Stomach (tissue), 4 donors: ENCODE results near the gene LIPH.

Experiments
- EP300 ChIP-seq: sonication (generic); formaldehyde crosslinking; IDR thresholded peaks from one replicate; pipeline ENCODE4 v1.6.1; 2017; ENCODE audit warnings: antibody characterized with exemption
- POLR2A ChIP-seq, 4 donors: fragments of 450-650 bp; IDR thresholded peaks; one replicate each; pipeline ENCODE4 v1.6.1; 2016; ENCODE audit warnings: antibody characterized with exemption in 4 of 4, control low read depth in 2 of 4, mild to moderate bottlenecking in 1 of 4, moderate library complexity in 1 of 4
- POLR2AphosphoS5 ChIP-seq, 3 donors: sonication (generic); formaldehyde crosslinking; IDR thresholded peaks; one replicate each; pipeline ENCODE4 v1.6.1; 2016; ENCODE audit warnings: antibody characterized with exemption in 3 of 3
- TF ChIP-seq, protein P1 (sequence below), 7 experiments: fragments of 450-650 bp in 4 of 7; fragments of 200-600 bp in 3 of 7; sonication (generic) in 3 of 7; IDR thresholded peaks; one replicate each; pipeline ENCODE4 v1.5.1; 2016 to 2019; ENCODE audit warnings: antibody characterized with exemption in 7 of 7, control low read depth in 2 of 7, mild to moderate bottlenecking in 1 of 7

- TF ChIP-seq POLR2A (IDR thresholded peaks at IDR 0.05) (no peak), POLR2AphosphoS5 (IDR thresholded peaks at IDR 0.05) (no peak), EP300 (no peak)
- TF ChIP-seq, protein P1, sequence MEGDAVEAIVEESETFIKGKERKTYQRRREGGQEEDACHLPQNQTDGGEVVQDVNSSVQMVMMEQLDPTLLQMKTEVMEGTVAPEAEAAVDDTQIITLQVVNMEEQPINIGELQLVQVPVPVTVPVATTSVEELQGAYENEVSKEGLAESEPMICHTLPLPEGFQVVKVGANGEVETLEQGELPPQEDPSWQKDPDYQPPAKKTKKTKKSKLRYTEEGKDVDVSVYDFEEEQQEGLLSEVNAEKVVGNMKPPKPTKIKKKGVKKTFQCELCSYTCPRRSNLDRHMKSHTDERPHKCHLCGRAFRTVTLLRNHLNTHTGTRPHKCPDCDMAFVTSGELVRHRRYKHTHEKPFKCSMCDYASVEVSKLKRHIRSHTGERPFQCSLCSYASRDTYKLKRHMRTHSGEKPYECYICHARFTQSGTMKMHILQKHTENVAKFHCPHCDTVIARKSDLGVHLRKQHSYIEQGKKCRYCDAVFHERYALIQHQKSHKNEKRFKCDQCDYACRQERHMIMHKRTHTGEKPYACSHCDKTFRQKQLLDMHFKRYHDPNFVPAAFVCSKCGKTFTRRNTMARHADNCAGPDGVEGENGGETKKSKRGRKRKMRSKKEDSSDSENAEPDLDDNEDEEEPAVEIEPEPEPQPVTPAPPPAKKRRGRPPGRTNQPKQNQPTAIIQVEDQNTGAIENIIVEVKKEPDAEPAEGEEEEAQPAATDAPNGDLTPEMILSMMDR (IDR thresholded peaks at IDR 0.05), result no peak
These were observed 25.0 kb downstream of the LIPH start for GRCh38 chr3:185527364-185527763.
